ENCODE measurements around the gene RBFOX1. TPM values are rescaled to one million over a fixed set of nuclear protein-coding genes. Genes with fewer than 3 reads are reported as not detected.
"Not testable (repeated sequence)": the region's sequence is repeated elsewhere in the genome, so short reads cannot be mapped to it uniquely, and the experiment has no call there.

Gene RBFOX1
- polyA plus RNA-seq, 1 donor, result 2.6 TPM

GRCh38 chr16:7482032-7482431 lies 149.4 kb downstream of the RBFOX1 start:
- no peak for DNase-seq

DNA sequence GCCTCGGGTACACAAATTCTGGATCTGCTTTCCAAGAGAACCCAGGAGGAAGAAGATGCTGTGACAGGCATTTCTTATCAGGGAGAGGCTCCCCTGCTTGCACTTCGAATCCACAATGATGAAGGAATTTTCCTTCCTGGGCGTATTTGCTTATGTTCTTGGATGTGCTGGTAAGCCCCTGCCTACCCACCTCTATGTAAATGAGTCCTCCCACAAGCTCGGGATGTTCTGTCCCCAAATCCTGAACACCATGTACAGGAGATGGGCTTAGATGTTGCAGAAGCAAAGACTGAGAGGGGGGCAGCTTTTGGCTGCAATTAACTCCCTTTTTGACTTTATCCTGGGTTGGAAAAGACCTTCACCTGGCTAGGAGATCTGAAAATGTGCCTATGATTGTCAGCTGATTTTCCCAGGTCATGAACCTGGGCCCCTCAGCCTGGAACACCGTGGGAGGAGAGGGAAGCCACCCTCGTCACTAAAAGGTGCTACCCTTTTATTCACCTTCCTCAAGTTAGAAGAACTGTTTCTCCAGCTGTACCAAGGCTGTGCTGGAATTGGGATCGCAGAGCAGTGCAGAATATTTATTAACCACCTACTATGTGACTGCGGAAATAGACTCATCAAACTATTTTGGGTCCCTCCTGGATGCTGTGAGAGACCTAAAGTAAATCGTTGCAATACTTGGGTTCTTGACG lies 150.1 kb downstream of the RBFOX1 start:
- DNase-seq, result no peak

GRCh38 chr16:7487574-7488323 lies 155.1 kb downstream of the RBFOX1 start:
- DNase-seq, result no peak

DNA sequence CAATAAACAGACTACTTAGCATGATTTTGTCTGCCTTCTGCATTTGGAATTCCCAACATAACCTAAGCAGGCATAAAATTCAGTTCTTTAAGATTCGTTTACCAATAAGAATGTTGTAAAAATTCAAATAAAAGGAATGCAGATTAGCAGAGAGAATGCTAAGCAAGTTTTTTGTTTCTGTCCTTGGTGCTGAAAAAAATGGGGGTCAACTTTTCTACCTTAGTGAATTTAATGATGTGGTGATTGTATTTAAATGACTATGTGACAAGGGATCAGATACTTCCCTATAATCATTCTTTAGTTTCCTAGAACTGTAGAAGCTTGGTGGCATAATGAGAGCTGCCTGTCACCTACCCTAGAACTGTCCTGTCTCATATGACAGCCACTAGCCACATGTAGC lies 159.5 kb downstream of the RBFOX1 start:
- DNase-seq, result peak; percentile 27

GRCh38 chr16:7493133-7493532 lies 160.5 kb downstream of the RBFOX1 start:
- no peak for DNase-seq

- no peak for DNase-seq
These were observed 165.0 kb downstream of the RBFOX1 start for GRCh38 chr16:7497691-7498090.

GRCh38 chr16:7501868-7502267 lies 169.2 kb downstream of the RBFOX1 start:
- no peak for DNase-seq

DNA sequence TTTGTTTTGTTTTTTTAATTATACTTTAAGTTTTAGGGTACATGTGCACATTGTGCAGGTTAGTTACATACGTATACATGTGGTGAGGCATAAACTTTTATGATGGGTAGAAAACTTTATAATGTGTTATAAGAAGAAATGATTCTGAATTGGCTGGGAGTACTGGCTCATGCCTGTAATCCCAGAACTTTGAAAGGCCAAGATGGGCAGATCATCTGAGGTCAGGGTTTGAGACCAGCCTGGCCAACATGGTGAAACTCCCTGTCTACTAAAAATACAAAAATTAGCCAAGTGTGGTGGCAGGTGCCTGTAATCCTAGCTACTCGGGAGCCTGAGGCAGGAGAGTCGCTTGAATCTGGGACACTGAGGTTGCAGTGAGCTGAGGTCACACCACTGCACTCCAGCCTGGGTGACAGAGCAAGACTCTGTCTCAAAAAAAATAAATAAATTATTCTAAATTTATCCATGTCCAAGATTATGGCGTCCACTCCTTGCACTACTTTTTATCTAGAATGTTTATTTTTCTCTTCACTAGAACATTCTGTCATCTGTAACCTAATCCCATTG lies 170.0 kb downstream of the RBFOX1 start:
- not testable (repeated sequence) for DNase-seq

DNA sequence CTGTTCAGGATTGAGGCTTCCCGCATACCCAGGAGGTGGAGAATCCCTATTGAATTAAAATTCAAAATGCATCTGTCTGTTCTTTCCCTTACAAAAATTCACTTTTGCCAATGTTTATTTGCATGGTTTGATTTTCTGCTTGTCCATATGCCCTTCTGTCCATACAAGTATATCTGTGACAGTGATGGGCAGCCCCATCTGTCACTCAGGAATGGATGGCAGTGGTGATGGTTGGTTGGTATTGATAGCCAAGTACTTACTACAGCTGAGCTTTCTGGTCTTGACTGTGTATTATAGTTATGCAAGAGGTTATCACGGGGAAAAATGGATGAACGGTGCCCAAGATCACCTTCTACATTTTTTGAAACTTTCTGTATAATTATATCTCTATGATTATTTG lies 171.0 kb downstream of the RBFOX1 start:
- DNase-seq, result no peak

GRCh38 chr16:7504844-7505243 lies 172.2 kb downstream of the RBFOX1 start:
- no peak for DNase-seq

DNA sequence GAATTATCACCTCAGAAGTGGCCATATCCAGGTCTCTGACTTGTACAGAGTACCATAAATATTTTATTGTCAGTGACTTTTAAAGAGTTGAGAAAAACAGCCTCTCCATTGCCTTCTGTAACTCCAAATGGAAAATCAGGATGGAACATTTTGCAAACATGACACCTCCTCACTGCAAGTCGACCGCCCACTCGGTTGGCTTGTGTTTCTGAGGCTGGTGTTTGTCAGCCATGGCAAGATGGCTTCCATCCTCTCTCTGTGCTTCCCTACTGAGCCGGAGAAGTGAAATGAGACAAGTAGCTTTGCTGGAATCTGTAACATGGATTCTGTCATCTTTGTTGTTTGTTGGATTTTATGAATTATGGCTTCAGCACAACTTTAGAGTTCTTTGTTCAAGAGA lies 172.8 kb downstream of the RBFOX1 start:
- DNase-seq, result no peak

DNA sequence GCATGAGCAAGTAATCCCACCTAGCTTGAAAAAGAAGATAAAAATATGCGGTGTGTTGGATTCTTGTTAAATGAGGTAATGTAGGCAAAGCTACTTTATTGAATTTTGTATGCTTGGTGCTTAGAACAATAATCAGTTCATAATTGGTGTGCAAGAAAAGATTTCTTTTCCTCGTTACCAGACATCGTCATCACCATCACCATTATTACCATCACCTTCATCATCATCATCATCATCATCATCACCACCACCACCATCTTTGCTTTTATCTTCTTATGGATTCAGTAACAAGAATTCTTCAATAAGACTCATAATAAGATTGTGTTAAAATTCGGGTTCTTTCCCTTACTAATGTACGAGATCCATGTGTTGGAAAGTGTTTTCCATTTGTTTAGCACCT lies 173.7 kb downstream of the RBFOX1 start:
- DNase-seq, result no peak

- DNase-seq, result no peak
These were observed 176.0 kb downstream of the RBFOX1 start for GRCh38 chr16:7508656-7509055.

DNA sequence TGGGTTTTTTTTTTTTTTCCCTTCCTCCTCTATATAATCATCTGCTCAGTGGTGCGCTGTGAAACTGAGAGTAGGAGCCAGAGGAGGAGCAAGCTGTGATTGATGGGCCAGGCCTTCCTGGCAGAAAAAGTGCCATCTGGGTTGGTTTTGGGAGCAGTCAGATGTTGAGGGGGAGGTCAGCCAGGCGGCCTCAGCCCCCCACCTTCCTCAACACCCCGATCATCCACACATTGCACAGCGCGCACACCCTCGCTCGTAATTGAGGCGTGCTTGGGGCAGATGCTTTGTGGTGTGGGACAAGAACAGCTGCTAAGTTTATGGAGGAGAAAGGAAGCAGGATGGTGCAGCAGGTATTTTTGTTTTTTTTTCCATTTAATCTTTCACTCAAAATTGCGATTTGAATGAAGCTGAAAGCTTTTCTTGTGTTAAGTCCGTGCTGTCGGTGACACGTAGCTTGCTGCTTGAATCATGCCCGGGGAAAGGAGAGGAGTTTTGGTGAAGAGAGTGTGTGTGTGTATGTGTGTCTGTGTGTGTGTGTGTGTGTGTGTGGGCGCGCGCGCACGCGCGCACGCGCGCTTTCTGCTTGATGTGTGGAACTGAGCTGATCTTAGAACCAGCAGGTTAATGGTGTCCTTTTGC lies 177.4 kb downstream of the RBFOX1 start:
- no peak for DNase-seq

DNA sequence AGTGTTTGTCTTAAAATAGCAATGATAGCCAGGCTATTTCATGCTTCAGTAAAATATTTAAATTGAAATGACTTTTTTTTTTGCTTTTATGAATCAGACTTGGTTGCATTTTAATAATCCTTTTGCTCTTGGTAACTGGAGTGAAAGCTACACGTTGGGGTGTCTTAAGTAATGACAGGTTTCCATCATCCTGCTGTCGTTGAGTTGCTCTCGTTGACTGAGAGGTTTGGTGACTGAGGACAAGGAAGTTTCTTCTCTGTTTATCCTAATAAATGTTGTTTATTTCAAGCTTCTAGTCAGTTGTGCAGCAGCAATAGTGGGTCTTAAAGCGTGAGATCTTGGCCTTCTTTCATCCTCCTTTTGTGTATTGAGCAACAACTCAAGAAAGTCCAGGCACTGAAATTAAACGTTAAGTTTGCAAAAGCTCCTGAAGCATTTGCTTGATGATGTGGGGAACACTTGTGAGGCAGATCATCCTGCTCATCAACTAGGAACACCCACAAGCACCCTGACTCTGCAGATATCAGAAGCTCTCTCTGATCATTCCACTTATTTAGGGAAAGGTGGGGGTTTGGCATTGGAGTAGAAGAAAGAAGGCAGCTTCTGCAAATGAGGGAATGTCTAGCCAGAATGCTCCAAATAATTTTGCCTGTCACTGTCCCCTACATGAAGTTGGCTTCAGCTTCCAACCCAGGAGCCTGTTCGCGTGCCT lies 179.1 kb downstream of the RBFOX1 start:
- DNase-seq, result no peak

DNA sequence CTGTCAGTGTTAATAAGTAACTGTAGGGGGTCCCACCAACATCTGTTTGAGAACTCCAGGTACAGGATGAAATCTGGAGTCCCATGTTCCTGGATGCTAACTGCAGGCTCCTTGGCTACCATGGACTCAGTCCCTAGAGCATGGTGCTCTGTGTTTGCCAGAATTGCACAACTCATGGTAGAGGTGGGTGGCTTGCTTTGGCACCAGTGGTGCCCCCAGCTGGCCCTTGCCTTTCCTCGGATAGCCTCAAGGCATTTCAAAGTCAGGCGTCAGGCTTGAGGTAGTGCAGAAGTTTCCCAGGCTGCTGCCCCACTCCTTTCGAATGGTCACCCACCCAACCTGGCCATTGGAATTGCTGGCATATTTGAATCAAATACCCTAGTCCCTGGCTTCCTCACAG lies 179.9 kb downstream of the RBFOX1 start:
- no peak for DNase-seq

GRCh38 chr16:7513429-7513828 lies 180.8 kb downstream of the RBFOX1 start:
- no peak for DNase-seq

DNA sequence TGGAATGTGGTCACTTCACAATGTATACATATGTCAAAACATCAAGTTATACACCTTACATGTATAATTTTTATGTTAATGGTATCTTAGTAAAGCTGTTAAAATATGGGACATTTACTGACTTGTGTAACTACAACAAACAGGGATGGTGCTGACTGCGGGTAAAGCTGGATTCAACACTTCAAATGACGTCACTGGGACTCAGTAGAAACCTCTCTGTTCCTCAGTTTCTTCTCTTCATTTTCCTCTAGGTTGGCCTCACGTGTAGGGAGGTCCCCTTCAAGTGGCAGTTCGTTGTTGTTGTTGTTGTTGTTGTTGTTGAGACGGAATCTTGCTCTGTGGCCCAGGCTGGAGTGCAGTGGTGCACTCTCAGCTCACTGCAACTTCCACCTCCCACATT lies 182.9 kb downstream of the RBFOX1 start:
- no peak for DNase-seq

DNA sequence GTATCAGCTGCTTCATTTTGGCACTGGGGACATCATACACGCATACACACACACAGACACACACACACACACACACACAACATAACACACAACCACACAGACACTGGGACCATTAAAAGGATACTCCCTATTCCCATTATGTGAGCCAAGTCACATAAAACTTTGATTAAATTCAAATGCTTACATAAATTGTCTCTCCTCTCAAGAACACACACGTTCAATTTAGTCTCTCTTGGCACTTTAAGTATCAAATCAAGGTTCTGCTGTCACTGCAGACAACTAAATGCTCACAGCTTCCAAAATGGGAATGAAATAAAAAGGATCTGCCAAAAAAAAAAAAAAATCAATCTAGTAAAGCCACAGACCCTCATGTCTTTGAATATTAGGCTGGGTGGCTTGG lies 184.9 kb downstream of the RBFOX1 start:
- DNase-seq, result no peak

DNA sequence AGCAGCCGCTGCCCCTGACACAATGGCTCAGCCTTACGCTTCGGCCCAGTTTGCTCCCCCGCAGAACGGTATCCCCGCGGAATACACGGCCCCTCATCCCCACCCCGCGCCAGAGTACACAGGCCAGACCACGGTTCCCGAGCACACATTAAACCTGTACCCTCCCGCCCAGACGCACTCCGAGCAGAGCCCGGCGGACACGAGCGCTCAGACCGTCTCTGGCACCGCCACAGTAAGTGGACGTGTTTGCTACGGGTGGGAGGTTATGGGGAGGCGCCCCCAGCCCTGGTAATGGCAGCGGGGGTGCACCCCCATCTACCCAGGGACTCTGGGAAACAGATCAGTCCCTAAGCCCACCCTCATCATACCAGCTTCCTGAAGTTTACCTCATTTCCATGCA lies 185.5 kb downstream of the RBFOX1 start:
- DNase-seq, result no peak

- no peak for DNase-seq
These were observed 189.2 kb downstream of the RBFOX1 start for GRCh38 chr16:7521834-7522233.

DNA sequence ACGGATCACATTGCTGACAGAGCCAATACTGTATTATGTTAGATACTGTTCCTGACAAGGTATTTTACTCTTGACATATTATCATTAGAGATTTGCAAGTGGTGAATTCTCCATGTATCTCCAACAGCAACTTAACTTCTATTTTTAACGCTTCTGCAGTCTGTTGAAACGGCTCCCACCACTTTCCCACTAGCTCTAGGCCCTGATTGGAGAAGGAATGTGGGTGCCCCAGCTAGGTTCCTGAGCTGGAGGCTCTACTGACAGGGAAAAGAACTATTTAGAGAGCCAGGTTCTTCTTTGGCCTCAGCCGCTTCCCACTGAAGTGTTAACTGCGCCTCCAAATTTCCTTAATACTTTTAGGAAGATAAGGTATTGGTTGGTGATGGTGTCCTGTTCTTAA lies 191.8 kb downstream of the RBFOX1 start:
- no peak for DNase-seq

All from left kidney (tissue), 2 donors.